Activated CD8-positive, alpha-beta T cell treated with anti-CD3 and anti-CD28 coated beads for 36 hours (primary cell): Measurements from ENCODE around the gene IL18RAP. TPM values are rescaled to one million over a fixed set of nuclear protein-coding genes. Genes with fewer than 3 reads are reported as not detected.
A peak's percentile ranks its signal among the peaks of the same experiment; 100 is the strongest.

ENCODE experiments used
- ATAC-seq: fragments of 200-7000 bp; cut with Tn5 transposase; one replicate; pipeline ENCODE4 v1.10.0; 2021; ENCODE audit warnings: mild to moderate bottlenecking, moderate library complexity
- CTCF ChIA-PET: fragments of 350-600 bp; sonication (Branson Sonifier 250); formaldehyde crosslinking; loops from one replicate; lab custom pipeline; 2021; ENCODE audit warnings: antibody characterized with exemption; lab: Charles Lee
- POLR2A ChIA-PET: fragments of 350-600 bp; sonication (Branson Sonifier 250); formaldehyde crosslinking; loops from one replicate; lab custom pipeline; 2021; ENCODE audit warnings: antibody characterized with exemption; lab: Charles Lee
- DNase-seq: peaks from one replicate; pipeline ENCODE4 v3.0.0-alpha.2; 2020
- H3K27ac Mint-ChIP-seq: one replicate; pipeline ENCODE4 v1.8.0; 2021; ENCODE audit warnings: mild to moderate bottlenecking, mixed read lengths
- H3K27me3 Mint-ChIP-seq: one replicate; pipeline ENCODE4 v1.8.0; 2021; ENCODE audit warnings: mixed read lengths
- H3K36me3 Mint-ChIP-seq: one replicate; pipeline ENCODE4 v1.8.0; 2021; ENCODE audit warnings: low read depth, mixed read lengths
- H3K4me1 Mint-ChIP-seq: one replicate; pipeline ENCODE4 v1.8.0; 2021; ENCODE audit warnings: low read depth, mixed read lengths
- H3K4me3 Mint-ChIP-seq: one replicate; pipeline ENCODE4 v1.8.0; 2021; ENCODE audit warnings: mild to moderate bottlenecking, moderate library complexity, mixed read lengths
- H3K9me3 Mint-ChIP-seq: one replicate; pipeline ENCODE4 v1.8.0; 2021; ENCODE audit warnings: mixed read lengths
- intact Hi-C: fragments of 100-400 bp; cut with micrococcal nuclease; formaldehyde crosslinking; loops from one replicate; pipeline ENCODE4 v1.10.0; 2022
- total RNA-seq, 2 experiments: library from RNA; stranded (reverse); gene quantifications; one replicate each; pipeline ENCODE4 v1.2.3, GENCODE V29; 2021
- TF ChIP-seq, protein P1 (sequence below): fragments of 200-600 bp; IDR thresholded peaks from one replicate; pipeline ENCODE4 v1.8.0; 2022; ENCODE audit warnings: antibody characterized with exemption, mild to moderate bottlenecking

IL18RAP gene
- total RNA-seq, 2 experiments from 2014 or later, result 5.8 to 6.0 TPM

DNA sequence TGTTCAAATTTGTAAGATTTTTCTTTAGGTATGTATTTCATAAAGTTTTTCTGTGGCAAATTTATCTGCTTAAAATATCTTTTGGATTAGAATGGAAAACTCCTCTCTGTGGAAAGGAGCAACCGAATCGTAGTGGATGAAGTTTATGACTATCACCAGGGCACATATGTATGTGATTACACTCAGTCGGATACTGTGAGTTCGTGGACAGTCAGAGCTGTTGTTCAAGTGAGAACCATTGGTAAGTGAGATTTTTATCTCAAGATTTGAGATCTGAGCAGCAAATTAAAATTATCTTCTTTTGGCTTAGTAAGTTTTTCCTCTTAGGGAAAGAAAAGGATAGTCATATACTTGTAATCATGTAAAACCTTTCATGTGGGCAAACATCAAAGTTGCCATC, 14.2 kb downstream of the IL18RAP start:
- peak overlapping the region; percentile 85 for H3K27ac Mint-ChIP-seq
- no peaks in the 10 kb centered on the region for H3K9me3 Mint-ChIP-seq
- H3K36me3 Mint-ChIP-seq, result peaks cover 11% of the 10 kb centered on the region
- intact Hi-C loops, result loop anchor here (2.0 kb wide), 2 partner anchors 70 to 132 kb away; no protein-coding TSS in a partner anchor
- TF ChIP-seq, protein P1, sequence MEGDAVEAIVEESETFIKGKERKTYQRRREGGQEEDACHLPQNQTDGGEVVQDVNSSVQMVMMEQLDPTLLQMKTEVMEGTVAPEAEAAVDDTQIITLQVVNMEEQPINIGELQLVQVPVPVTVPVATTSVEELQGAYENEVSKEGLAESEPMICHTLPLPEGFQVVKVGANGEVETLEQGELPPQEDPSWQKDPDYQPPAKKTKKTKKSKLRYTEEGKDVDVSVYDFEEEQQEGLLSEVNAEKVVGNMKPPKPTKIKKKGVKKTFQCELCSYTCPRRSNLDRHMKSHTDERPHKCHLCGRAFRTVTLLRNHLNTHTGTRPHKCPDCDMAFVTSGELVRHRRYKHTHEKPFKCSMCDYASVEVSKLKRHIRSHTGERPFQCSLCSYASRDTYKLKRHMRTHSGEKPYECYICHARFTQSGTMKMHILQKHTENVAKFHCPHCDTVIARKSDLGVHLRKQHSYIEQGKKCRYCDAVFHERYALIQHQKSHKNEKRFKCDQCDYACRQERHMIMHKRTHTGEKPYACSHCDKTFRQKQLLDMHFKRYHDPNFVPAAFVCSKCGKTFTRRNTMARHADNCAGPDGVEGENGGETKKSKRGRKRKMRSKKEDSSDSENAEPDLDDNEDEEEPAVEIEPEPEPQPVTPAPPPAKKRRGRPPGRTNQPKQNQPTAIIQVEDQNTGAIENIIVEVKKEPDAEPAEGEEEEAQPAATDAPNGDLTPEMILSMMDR, result no peak
- CTCF ChIA-PET, result interaction anchor here (1.0 to 1.6 kb wide), 6 partner anchors 19 to 553 kb away, joined by 3 to 9 read pairs (median 4); no protein-coding TSS in a partner anchor
- DNase-seq, result no peak
- no peaks in the 10 kb centered on the region for H3K27me3 Mint-ChIP-seq
- no peak overlapping the region for H3K4me3 Mint-ChIP-seq
- ATAC-seq, result peak; percentile 43
- POLR2A ChIA-PET, result interaction anchor here (1.4 kb wide), 1 partner anchor 13 kb away, joined by 6 read pairs; no protein-coding TSS in a partner anchor
- H3K4me1 Mint-ChIP-seq, result peaks cover 43% of the 10 kb centered on the region

DNA sequence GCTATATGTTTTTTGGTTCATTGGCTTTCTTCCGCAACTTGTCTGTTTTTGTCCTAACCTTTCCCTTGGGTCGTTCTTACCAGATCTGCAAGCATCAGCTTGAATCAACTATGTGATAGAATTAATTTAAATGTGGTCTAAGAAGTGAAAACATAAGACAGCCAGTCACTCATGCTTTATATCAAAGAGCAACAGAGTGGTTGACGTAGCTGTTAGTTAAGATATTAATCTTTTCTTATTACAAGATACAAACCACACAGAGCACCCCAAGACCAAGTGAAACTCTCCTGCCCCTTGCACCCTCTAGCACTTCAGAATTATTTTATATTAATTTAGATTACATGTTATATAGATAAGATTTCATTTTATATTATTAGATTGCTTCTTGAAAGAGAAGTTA, 15.2 kb downstream of the IL18RAP start:
- peaks cover 44% of the 10 kb centered on the region for H3K4me1 Mint-ChIP-seq
- no peaks in the 10 kb centered on the region for H3K9me3 Mint-ChIP-seq
- POLR2A ChIA-PET, result interaction anchor here (0.6 to 1.4 kb wide), 4 partner anchors 13 to 355 kb away, joined by 3 read pairs; no protein-coding TSS in a partner anchor
- H3K27ac Mint-ChIP-seq, result no peak overlapping the region
- CTCF ChIA-PET, result interaction anchor here (1.6 kb wide), 2 partner anchors 82 to 198 kb away, joined by 4 to 9 read pairs; no protein-coding TSS in a partner anchor
- no peaks in the 10 kb centered on the region for H3K27me3 Mint-ChIP-seq
- TF ChIP-seq, protein P1, result no peak
- peaks cover 8% of the 10 kb centered on the region for H3K36me3 Mint-ChIP-seq
- ATAC-seq (peak; percentile 34), DNase-seq (no peak)
- H3K4me3 Mint-ChIP-seq, result no peak overlapping the region
- intact Hi-C loops, result no loop called here

DNA sequence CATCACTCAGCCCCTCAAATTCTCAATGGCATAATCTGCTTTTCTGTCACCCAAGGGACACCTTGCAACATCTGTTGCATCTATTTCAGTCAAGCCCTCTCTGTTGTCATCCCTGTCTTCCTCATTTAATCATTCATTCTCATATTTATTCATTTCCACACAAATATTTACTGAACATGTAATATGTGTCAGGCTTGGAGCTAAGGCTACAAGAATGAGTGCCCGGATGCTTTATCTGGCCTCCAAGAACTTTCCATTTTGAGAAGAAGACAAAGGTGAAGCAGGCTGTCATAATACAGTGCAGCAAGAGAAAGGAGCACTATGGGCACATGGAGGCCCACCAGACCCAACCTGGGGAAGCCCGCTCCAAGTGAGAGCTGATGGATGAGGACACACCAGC, 15.6 kb downstream of the IL18RAP start:
- ChIA-PET POLR2A (interaction anchor here (0.5 to 1.4 kb wide), 5 partner anchors 14 to 1012 kb away, joined by 3 to 5 read pairs (median 3); partner anchors contain the start of gene IL18R1), CTCF (interaction anchor here (1.0 to 1.6 kb wide), 4 partner anchors 15 to 198 kb away, joined by 3 to 9 read pairs (median 4); partner anchors contain the start of gene IL18RAP)
- H3K27ac Mint-ChIP-seq, result no peak overlapping the region
- no peak overlapping the region for H3K4me3 Mint-ChIP-seq
- TF ChIP-seq, protein P1, result no peak
- no peaks in the 10 kb centered on the region for H3K9me3 Mint-ChIP-seq
- DNase-seq, result no peak
- H3K36me3 Mint-ChIP-seq, result peaks cover 8% of the 10 kb centered on the region
- intact Hi-C loops, result no loop called here
- H3K4me1 Mint-ChIP-seq, result peaks cover 45% of the 10 kb centered on the region
- ATAC-seq, result peak; percentile 9
- no peaks in the 10 kb centered on the region for H3K27me3 Mint-ChIP-seq

DNA sequence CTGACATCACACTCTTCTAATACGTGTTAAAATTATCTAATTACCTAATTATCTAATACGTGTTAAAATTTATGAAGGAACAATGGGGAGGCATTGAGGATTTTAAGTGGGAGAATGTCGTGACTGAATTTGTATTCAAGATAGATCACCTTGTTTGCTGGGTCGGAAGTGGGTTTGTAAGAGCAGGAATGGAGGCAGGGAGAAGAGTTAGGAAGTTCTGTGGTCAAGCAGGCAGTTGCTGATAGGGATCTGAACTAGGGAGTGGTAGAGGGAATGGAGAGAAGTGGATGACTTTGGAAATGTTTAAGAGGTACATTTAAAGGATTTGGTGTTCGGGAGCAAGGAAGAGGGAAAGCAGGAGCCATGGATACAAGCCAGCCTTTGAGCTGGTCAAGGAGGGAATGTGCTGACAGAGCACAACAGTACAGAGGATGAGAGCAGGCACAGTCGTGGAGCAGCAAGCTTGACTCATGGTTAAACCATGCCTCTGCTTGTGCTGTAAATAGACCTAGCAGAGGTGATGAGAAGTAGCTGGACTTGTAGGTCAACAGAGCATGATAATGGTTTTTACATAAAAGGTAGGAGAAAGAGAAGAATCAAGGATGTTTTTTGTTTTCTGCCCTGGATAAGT, 16.2 kb downstream of the IL18RAP start:
- Mint-ChIP-seq H3K4me3 (no peak overlapping the region), H3K36me3 (peaks cover 8% of the 10 kb centered on the region), H3K4me1 (peaks cover 40% of the 10 kb centered on the region), H3K9me3 (no peaks in the 10 kb centered on the region), H3K27ac (no peak overlapping the region), H3K27me3 (no peaks in the 10 kb centered on the region)
- ChIA-PET POLR2A (interaction anchor here (0.9 to 1.4 kb wide), 4 partner anchors 14 to 136 kb away, joined by 3 to 5 read pairs (median 4); partner anchors contain the start of gene IL18R1), CTCF (interaction anchor here (0.9 to 1.6 kb wide), 5 partner anchors 16 to 419 kb away, joined by 3 to 4 read pairs (median 4); partner anchors contain the start of gene IL18RAP)
- TF ChIP-seq, protein P1, result no peak
- DNase-seq (no peak), ATAC-seq (no peak)
- intact Hi-C loops, result no loop called here
